ENCODE measurements around the gene CCDC91.
"Not testable (repeated sequence)": the region's sequence is repeated elsewhere in the genome, so short reads cannot be mapped to it uniquely, and the experiment has no call there.

CCDC91 gene

DNA sequence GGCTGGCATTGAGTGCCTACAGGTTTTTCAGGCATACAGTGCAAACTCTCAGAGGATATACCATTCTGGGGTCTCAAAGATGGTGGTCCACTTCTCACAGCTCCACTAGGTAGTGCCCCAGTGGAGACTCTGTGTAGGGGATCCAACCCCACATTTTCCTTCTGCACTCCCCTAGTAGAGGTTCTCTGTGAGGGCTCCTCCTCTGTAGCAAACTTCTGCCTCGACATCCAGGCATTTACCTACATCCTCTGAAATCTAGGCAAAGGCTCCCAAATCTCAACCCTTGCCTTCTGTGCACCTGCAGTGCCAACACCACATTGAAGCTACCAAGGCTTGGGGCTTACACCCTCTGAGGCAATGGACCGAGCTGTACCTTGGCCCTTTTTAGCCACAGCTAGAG, 179.2 kb downstream of the CCDC91 start:
- no peaks in the 10 kb centered on the region for H3K27me3 Mint-ChIP-seq
- no peak overlapping the region for H3K27ac Mint-ChIP-seq
- H3K4me1 Mint-ChIP-seq (ENCODE audit: low read depth) = no peaks in the 10 kb centered on the region
- peaks cover 72% of the 10 kb centered on the region for H3K36me3 Mint-ChIP-seq
- peaks cover 37% of the 10 kb centered on the region for H3K9me3 Mint-ChIP-seq (ENCODE audit: low read depth)
- H3K4me3 Mint-ChIP-seq = no peak overlapping the region

DNA sequence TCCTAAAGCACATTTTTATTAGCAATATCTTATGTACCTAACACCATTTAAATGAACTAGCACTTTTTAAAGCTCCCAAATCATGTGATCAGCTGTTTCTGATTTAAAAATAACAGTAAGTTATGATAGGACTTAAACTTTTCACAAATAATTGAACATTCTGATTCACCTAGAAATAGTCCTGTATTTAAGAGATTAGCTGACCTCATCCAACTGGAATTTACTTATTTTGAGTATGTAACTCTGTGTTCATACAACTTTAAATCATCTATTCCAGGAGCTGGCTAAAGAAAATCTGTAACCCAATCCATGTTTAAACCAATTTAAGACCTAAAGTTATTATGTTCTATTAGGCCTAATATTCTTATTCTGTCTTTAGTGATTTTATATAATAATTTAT, 184.3 kb downstream of the CCDC91 start:
- no peaks in the 10 kb centered on the region for H3K27me3 Mint-ChIP-seq
- no peak overlapping the region for H3K27ac Mint-ChIP-seq
- H3K9me3 Mint-ChIP-seq (ENCODE audit: low read depth) = peaks cover 17% of the 10 kb centered on the region
- peaks cover 52% of the 10 kb centered on the region for H3K36me3 Mint-ChIP-seq
- no peak overlapping the region for H3K4me3 Mint-ChIP-seq
- peaks cover 3% of the 10 kb centered on the region for H3K4me1 Mint-ChIP-seq (ENCODE audit: low read depth)

DNA sequence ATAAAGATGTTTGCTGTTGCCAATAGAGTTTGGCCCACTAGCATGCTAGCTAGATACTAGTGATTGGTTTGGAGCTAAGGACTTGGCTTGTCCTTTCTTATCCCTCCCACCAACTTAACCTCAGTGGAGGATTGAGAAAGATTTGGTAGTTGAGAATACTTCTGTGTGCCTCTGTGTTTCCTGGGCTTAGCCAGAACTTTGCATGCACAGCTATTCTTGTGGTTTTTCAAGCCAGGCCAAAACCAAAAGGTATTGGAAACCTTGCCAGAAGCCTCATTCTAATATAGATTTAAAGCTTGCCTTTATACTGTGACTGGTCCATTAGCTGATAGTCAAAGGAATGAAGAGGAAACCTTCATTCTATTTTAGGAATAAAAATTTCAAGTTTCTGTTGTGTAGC, 188.5 kb downstream of the CCDC91 start:
- Mint-ChIP-seq H3K36me3 (peaks cover 34% of the 10 kb centered on the region), H3K9me3 (ENCODE audit: low read depth) (peaks cover 6% of the 10 kb centered on the region), H3K4me1 (ENCODE audit: low read depth) (peaks cover 3% of the 10 kb centered on the region), H3K4me3 (no peak overlapping the region), H3K27me3 (no peaks in the 10 kb centered on the region), H3K27ac (no peak overlapping the region)

GRCh38 chr12:28379779-28380178, 189.5 kb downstream of the CCDC91 start:
- peaks cover 32% of the 10 kb centered on the region for H3K36me3 Mint-ChIP-seq
- not testable (repeated sequence) for H3K4me1 Mint-ChIP-seq (ENCODE audit: low read depth); H3K27ac Mint-ChIP-seq; H3K27me3 Mint-ChIP-seq; H3K4me3 Mint-ChIP-seq; H3K9me3 Mint-ChIP-seq (ENCODE audit: low read depth)

GRCh38 chr12:28383368-28383767, 193.1 kb downstream of the CCDC91 start:
- H3K36me3 Mint-ChIP-seq = peaks cover 48% of the 10 kb centered on the region
- no peak overlapping the region for H3K4me3 Mint-ChIP-seq
- no peaks in the 10 kb centered on the region for H3K27me3 Mint-ChIP-seq
- no peak overlapping the region for H3K27ac Mint-ChIP-seq
- no peaks in the 10 kb centered on the region for H3K4me1 Mint-ChIP-seq (ENCODE audit: low read depth)
- peaks cover 4% of the 10 kb centered on the region for H3K9me3 Mint-ChIP-seq (ENCODE audit: low read depth)

- Mint-ChIP-seq H3K27ac (no peak overlapping the region), H3K9me3 (ENCODE audit: low read depth) (no peaks in the 10 kb centered on the region), H3K27me3 (no peaks in the 10 kb centered on the region), H3K4me1 (ENCODE audit: low read depth) (no peaks in the 10 kb centered on the region), H3K36me3 (peaks cover 52% of the 10 kb centered on the region), H3K4me3 (no peak overlapping the region)
Observed at GRCh38 chr12:28388879-28389278, 198.6 kb downstream of the CCDC91 start.

GRCh38 chr12:28390206-28390605, 199.9 kb downstream of the CCDC91 start:
- H3K27ac Mint-ChIP-seq = no peak overlapping the region
- H3K4me1 Mint-ChIP-seq (ENCODE audit: low read depth) = no peaks in the 10 kb centered on the region
- H3K4me3 Mint-ChIP-seq = no peak overlapping the region
- no peaks in the 10 kb centered on the region for H3K9me3 Mint-ChIP-seq (ENCODE audit: low read depth)
- H3K27me3 Mint-ChIP-seq = no peaks in the 10 kb centered on the region
- H3K36me3 Mint-ChIP-seq = peaks cover 60% of the 10 kb centered on the region

GRCh38 chr12:28390761-28391385, 200.6 kb downstream of the CCDC91 start:
- Mint-ChIP-seq H3K27ac (no peak overlapping the region), H3K4me3 (no peak overlapping the region), H3K36me3 (peaks cover 59% of the 10 kb centered on the region), H3K9me3 (ENCODE audit: low read depth) (peaks cover 1% of the 10 kb centered on the region), H3K27me3 (no peaks in the 10 kb centered on the region), H3K4me1 (ENCODE audit: low read depth) (no peaks in the 10 kb centered on the region)

DNA sequence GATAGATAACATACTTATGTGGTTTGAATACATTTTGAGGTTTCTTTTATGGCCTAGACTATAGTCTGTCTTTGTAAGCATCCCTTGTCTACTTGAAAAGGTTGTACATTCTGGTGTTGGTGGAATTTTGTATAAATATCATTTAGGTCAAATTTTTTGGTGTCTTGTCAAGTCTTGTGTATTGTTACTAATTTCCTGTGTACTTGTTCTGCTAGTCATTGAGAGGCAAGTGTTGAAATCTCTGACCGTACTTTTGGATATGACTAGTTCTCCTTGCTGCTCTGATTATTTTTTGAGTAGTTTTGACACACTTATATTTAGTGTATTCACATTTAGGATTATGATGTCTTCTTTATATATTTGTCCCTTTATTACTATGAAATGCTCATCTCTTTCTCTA, 219.6 kb downstream of the CCDC91 start:
- H3K9me3 Mint-ChIP-seq (ENCODE audit: low read depth) = peaks cover 4% of the 10 kb centered on the region
- H3K27ac Mint-ChIP-seq = no peak overlapping the region
- peaks cover 43% of the 10 kb centered on the region for H3K36me3 Mint-ChIP-seq
- peaks cover 4% of the 10 kb centered on the region for H3K4me1 Mint-ChIP-seq (ENCODE audit: low read depth)
- no peak overlapping the region for H3K4me3 Mint-ChIP-seq
- no peaks in the 10 kb centered on the region for H3K27me3 Mint-ChIP-seq

DNA sequence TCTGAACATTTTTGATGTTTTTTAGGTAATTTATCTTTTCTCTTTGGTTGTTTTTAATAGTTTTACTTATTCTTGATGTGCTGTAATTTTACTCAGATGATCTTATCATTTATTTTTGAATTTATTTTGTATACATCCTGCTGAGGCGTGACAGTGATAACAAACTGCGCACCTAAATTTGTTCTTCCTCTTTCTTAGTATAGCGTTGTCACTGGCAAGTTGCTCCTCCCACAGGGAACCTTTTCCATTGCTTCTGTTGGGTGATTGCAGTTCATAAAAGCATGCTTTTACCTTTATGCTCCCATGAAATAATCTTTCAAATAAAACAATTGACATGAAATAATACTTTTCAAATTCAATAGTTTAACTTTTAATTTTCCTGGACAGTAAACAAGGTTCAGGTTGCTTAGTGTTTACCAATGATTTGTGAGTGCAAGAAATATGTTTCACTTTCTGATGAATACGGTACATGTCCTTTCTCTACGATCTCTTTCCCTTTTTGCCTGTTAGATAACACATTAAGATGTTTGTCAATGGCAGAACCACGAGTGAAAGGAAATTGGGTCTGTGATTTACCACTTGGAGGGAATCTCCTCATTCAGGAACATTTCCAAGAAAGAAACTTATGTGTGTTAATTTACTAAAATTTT, 223.3 kb downstream of the CCDC91 start:
- Mint-ChIP-seq H3K9me3 (ENCODE audit: low read depth) (peaks cover 3% of the 10 kb centered on the region), H3K27me3 (no peaks in the 10 kb centered on the region), H3K36me3 (peaks cover 32% of the 10 kb centered on the region), H3K27ac (no peak overlapping the region), H3K4me1 (ENCODE audit: low read depth) (peaks cover 3% of the 10 kb centered on the region), H3K4me3 (no peak overlapping the region)

GRCh38 chr12:28415755-28416154, 225.5 kb downstream of the CCDC91 start:
- Mint-ChIP-seq H3K27me3 (no peaks in the 10 kb centered on the region), H3K27ac (no peak overlapping the region), H3K36me3 (peaks cover 35% of the 10 kb centered on the region), H3K4me1 (ENCODE audit: low read depth) (peaks cover 3% of the 10 kb centered on the region), H3K4me3 (no peak overlapping the region), H3K9me3 (ENCODE audit: low read depth) (peaks cover 3% of the 10 kb centered on the region)

DNA sequence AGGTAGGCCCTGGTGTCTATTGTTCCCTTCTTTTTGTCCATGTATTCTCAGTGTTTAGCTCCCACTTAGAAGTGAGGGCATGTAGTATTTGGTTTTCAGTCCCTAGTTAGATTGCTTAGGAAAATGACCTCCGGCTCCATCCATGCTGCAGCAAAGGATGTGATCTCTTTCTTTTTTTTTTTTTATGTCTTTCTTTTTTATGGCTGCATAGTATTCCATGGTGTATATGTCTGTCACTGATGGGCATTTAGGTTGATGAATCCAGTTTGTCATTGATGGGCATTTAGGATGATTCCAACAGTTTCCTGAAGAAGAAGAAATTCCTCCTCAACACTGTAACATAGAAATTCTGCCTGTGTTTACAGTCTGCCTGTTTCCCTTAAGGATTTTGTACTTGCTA, 231.1 kb downstream of the CCDC91 start:
- peaks cover 2% of the 10 kb centered on the region for H3K4me1 Mint-ChIP-seq (ENCODE audit: low read depth)
- no peak overlapping the region for H3K27ac Mint-ChIP-seq
- peaks cover 8% of the 10 kb centered on the region for H3K9me3 Mint-ChIP-seq (ENCODE audit: low read depth)
- no peaks in the 10 kb centered on the region for H3K27me3 Mint-ChIP-seq
- no peak overlapping the region for H3K4me3 Mint-ChIP-seq
- H3K36me3 Mint-ChIP-seq = peaks cover 29% of the 10 kb centered on the region

GRCh38 chr12:28424965-28425364, 234.7 kb downstream of the CCDC91 start:
- Mint-ChIP-seq H3K4me3 (no peak overlapping the region), H3K27me3 (no peaks in the 10 kb centered on the region), H3K36me3 (peaks cover 27% of the 10 kb centered on the region), H3K4me1 (ENCODE audit: low read depth) (peaks cover 2% of the 10 kb centered on the region), H3K9me3 (ENCODE audit: low read depth) (peaks cover 7% of the 10 kb centered on the region), H3K27ac (no peak overlapping the region)

DNA sequence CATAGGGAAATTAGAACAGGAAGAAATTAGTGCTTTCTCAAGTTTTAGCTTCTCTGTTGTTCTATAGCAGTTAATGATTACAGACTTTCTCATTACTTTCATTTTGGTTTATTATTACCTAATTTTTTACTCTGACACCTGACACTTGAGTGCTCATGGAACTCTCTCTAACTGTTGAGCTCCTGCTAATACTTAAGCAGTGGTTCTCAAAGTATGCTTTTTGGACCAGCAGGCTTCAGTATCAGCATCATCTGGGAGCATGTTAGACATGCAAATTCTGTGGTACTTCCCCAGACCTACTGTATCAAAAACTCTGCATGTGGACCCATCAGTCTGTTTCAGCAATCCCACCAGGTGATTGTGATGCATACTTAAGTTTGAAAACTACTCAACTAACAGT, 235.3 kb downstream of the CCDC91 start:
- peaks cover 24% of the 10 kb centered on the region for H3K36me3 Mint-ChIP-seq
- H3K4me1 Mint-ChIP-seq (ENCODE audit: low read depth) = peaks cover 2% of the 10 kb centered on the region
- no peak overlapping the region for H3K4me3 Mint-ChIP-seq
- H3K9me3 Mint-ChIP-seq (ENCODE audit: low read depth) = peaks cover 7% of the 10 kb centered on the region
- no peak overlapping the region for H3K27ac Mint-ChIP-seq
- H3K27me3 Mint-ChIP-seq = no peaks in the 10 kb centered on the region

- H3K27me3 Mint-ChIP-seq = no peaks in the 10 kb centered on the region
- H3K4me1 Mint-ChIP-seq (ENCODE audit: low read depth) = peaks cover 2% of the 10 kb centered on the region
Observed at GRCh38 chr12:28427046-28427445, 236.8 kb downstream of the CCDC91 start.

GRCh38 chr12:28440081-28440608, 249.9 kb downstream of the CCDC91 start:
- Mint-ChIP-seq H3K27ac (no peak overlapping the region), H3K4me3 (no peak overlapping the region), H3K36me3 (peaks cover 14% of the 10 kb centered on the region), H3K9me3 (ENCODE audit: low read depth) (no peaks in the 10 kb centered on the region), H3K27me3 (no peaks in the 10 kb centered on the region), H3K4me1 (ENCODE audit: low read depth) (peaks cover 11% of the 10 kb centered on the region)

More at GRCh38 chr12:28427046-28427445, 236.8 kb downstream of the CCDC91 start:
- Mint-ChIP-seq H3K36me3 (peaks cover 20% of the 10 kb centered on the region), H3K4me3 (no peak overlapping the region), H3K9me3 (ENCODE audit: low read depth) (peaks cover 4% of the 10 kb centered on the region), H3K27ac (no peak overlapping the region)
